ENCODE measurements around the gene TMEM183A.

TMEM183A gene

GRCh38 chr1:203044546-203045250, 37.5 kb downstream of the TMEM183A start:
- no peak for DNase-seq (ENCODE audit: low read depth)
- TF ChIP-seq CTCF (conservative IDR thresholded peaks at IDR 0.05; ENCODE audit: low read depth, low read length), result no peak
- H3K4me3 ChIP-seq (ENCODE audit: low read length), result no peak overlapping the region

GRCh38 chr1:203045336-203045735, 38.2 kb downstream of the TMEM183A start:
- no peak overlapping the region for H3K4me3 ChIP-seq (ENCODE audit: low read length)
- DNase-seq (ENCODE audit: low read depth), result no peak
- TF ChIP-seq CTCF (conservative IDR thresholded peaks at IDR 0.05; ENCODE audit: low read depth, low read length), result no peak

- no peak for TF ChIP-seq CTCF (conservative IDR thresholded peaks at IDR 0.05; ENCODE audit: low read depth, low read length)
- no peak overlapping the region for H3K4me3 ChIP-seq (ENCODE audit: low read length)
- no peak for DNase-seq (ENCODE audit: low read depth)
Measured at GRCh38 chr1:203045821-203046594, 38.8 kb downstream of the TMEM183A start.

GRCh38 chr1:203046984-203047630, 39.9 kb downstream of the TMEM183A start:
- no peak for TF ChIP-seq CTCF (conservative IDR thresholded peaks at IDR 0.05; ENCODE audit: low read depth, low read length)
- no peak for DNase-seq (ENCODE audit: low read depth)
- H3K4me3 ChIP-seq (ENCODE audit: low read length), result no peak overlapping the region

GRCh38 chr1:203048086-203048485, 40.9 kb downstream of the TMEM183A start:
- TF ChIP-seq CTCF (conservative IDR thresholded peaks at IDR 0.05; ENCODE audit: low read depth, low read length), result no peak
- H3K4me3 ChIP-seq (ENCODE audit: low read length), result no peak overlapping the region
- no peak for DNase-seq (ENCODE audit: low read depth)

GRCh38 chr1:203048555-203049051, 41.4 kb downstream of the TMEM183A start:
- no peak overlapping the region for H3K4me3 ChIP-seq (ENCODE audit: low read length)
- no peak for DNase-seq (ENCODE audit: low read depth)
- TF ChIP-seq CTCF (conservative IDR thresholded peaks at IDR 0.05; ENCODE audit: low read depth, low read length), result no peak
